ENCODE data around the gene SDCBP2. TPM values are rescaled to one million over a fixed set of nuclear protein-coding genes. Genes with fewer than 3 reads are reported as not detected.

SDCBP2 gene
- total and polyA plus RNA-seq, 4 donors, result 1.9 to 6.1 (median 4.7) TPM

- no peaks in the 10 kb centered on the region for H3K9me3 ChIP-seq (ENCODE audit: control insufficient read depth in 4 of 4, low read length in 3 of 4)
- no peak overlapping the region for H3K4me3 ChIP-seq (ENCODE audit: low read depth in 1 of 3, low read length in 3 of 3)
- 99% methylated on average over 2 of the region's 2 CpGs for WGBS
- TF ChIP-seq HNF4A (conservative IDR thresholded peaks at IDR 0.05) (no peak), YY1 (IDR thresholded peaks at IDR 0.05) (no peak), EGR1 (IDR thresholded peaks at IDR 0.05; ENCODE audit: low read depth in 2 of 2) (no peak), JUND (IDR thresholded peaks at IDR 0.05) (no peak), ATF3 (IDR thresholded peaks at IDR 0.05) (no peak), NR2F2 (IDR thresholded peaks at IDR 0.05) (no peak), MAX (IDR thresholded peaks at IDR 0.05) (no peak), SP1 (IDR thresholded peaks at IDR 0.05) (no peak)
- no peaks in the 10 kb centered on the region for H3K36me3 ChIP-seq (ENCODE audit: control insufficient read depth in 4 of 4, insufficient read depth in 3 of 4, low read depth in 1 of 4, low read length in 3 of 4)
- H3K27me3 ChIP-seq (ENCODE audit: control insufficient read depth in 4 of 4, insufficient read depth in 4 of 4, low read length in 3 of 4), result no peaks in the 10 kb centered on the region
- peak; percentile 29 for DNase-seq (ENCODE audit: low spot score)
- H3K9ac ChIP-seq (ENCODE audit: low read depth in 1 of 2, low read length in 2 of 2), result no peak overlapping the region
- no peak overlapping the region for H3K27ac ChIP-seq (ENCODE audit: low read depth in 1 of 2, low read length in 2 of 2)
- H3K4me1 ChIP-seq (ENCODE audit: control insufficient read depth in 4 of 4, insufficient read depth in 4 of 4, low read length in 3 of 4), result peaks cover 15 to 44% (median 32%) of the 10 kb centered on the region in 4 donors
Measured at GRCh38 chr20:1331101-1331500, 2.2 kb upstream of the SDCBP2 start.

GRCh38 chr20:1330075-1330830 lies 1.3 kb upstream of the SDCBP2 start:
- Histone ChIP-seq H3K9ac (ENCODE audit: low read depth in 1 of 2, low read length in 2 of 2) (no peak overlapping the region), H3K4me1 (ENCODE audit: control insufficient read depth in 4 of 4, insufficient read depth in 4 of 4, low read length in 3 of 4) (peaks cover 15 to 45% (median 32%) of the 10 kb centered on the region in 4 donors), H3K27ac (ENCODE audit: low read depth in 1 of 2, low read length in 2 of 2) (peak overlapping the region; percentile 100), H3K27me3 (ENCODE audit: control insufficient read depth in 4 of 4, insufficient read depth in 4 of 4, low read length in 3 of 4) (no peaks in the 10 kb centered on the region), H3K9me3 (ENCODE audit: control insufficient read depth in 4 of 4, low read length in 3 of 4) (no peaks in the 10 kb centered on the region), H3K36me3 (ENCODE audit: control insufficient read depth in 4 of 4, insufficient read depth in 3 of 4, low read depth in 1 of 4, low read length in 3 of 4) (no peaks in the 10 kb centered on the region), H3K4me3 (ENCODE audit: low read depth in 1 of 3, low read length in 3 of 3) (no peak overlapping the region)
- 45% methylated on average over 6 of the region's 6 CpGs for WGBS
- no peak for TF ChIP-seq RAD21 (IDR thresholded peaks at IDR 0.05)
- TF ChIP-seq SP1 (IDR thresholded peaks at IDR 0.05), result peak; percentile 48
- no peak for TF ChIP-seq FOXA2 (IDR thresholded peaks at IDR 0.05)
- no peak for TF ChIP-seq MAX (IDR thresholded peaks at IDR 0.05)
- TF ChIP-seq RXRA (IDR thresholded peaks at IDR 0.05), result peak in 1 of 2 donors; percentile 38
- TF ChIP-seq HNF4A (conservative IDR thresholded peaks at IDR 0.05), result peak in 1 of 2 donors; percentile 40
- no peak for TF ChIP-seq YY1 (IDR thresholded peaks at IDR 0.05)
- TF ChIP-seq NR2F2 (IDR thresholded peaks at IDR 0.05), result no peak
- no peak for TF ChIP-seq TAF1 (conservative IDR thresholded peaks at IDR 0.05)
- TF ChIP-seq JUND (IDR thresholded peaks at IDR 0.05), result peak; percentile 10 to 17
- TF ChIP-seq ATF3 (IDR thresholded peaks at IDR 0.05), result no peak
- no peak for TF ChIP-seq CTCF (IDR thresholded peaks at IDR 0.05; ENCODE audit: low read depth, low read length, missing input control)
- no peak for TF ChIP-seq FOXA1 (IDR thresholded peaks at IDR 0.05)
- peak; percentile 56 for TF ChIP-seq REST (IDR thresholded peaks at IDR 0.05)
- peak in 1 of 2 donors; percentile 53 for TF ChIP-seq GABPA (IDR thresholded peaks at IDR 0.05 in 1 of 2, conservative IDR thresholded peaks at IDR 0.05 in 1 of 2)
- no peak for TF ChIP-seq ZBTB33 (IDR thresholded peaks at IDR 0.05)
- no peak for TF ChIP-seq EGR1 (IDR thresholded peaks at IDR 0.05; ENCODE audit: low read depth in 2 of 2)
- TF ChIP-seq HNF4G (IDR thresholded peaks at IDR 0.05), result no peak
- DNase-seq (ENCODE audit: low spot score), result peak; percentile 24
